Activated CD8-positive, alpha-beta memory T cell treated with anti-CD3 and anti-CD28 coated beads, Interleukin-2, amount 50 U/mL, for 1 hour (primary cell): ENCODE data around the gene XG.

Experiments used
- DNase-seq: peaks from one replicate; pipeline ENCODE4 v3.0.0-alpha.2; 2020; ENCODE audit errors: extremely low read depth

XG gene

GRCh38 chrX:2819345-2820135 lies 67.7 kb downstream of the XG start:
- no peak for DNase-seq

DNA sequence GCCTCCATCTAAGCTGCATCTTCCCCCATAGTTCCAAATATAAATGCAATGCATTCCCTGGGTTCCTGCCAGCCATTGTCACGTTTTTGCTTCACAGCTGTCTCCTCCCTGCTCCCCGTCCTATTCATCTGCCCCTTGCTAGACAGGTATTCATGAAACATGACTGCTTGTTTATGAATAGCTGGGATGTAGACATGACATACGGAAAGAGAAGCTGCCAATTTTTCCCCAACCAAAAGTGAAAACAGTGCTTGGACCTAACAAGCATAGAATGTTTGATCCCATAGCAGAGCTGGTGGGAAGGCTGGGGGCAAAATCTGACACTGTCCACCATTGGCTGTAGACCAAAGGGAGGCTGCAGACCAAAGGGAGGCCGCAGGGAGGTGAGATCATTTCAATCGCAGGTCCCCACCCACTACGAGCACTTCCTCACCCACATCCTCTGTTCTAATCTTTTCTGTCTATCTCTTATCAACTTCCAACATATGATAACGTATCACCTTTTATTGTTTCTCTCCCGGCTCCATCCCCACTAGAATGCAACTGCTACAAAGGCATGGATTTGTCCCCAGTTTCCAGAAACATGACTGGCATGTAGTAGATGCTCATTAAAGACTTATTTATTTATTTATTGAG lies 68.4 kb downstream of the XG start:
- no peak for DNase-seq

DNA sequence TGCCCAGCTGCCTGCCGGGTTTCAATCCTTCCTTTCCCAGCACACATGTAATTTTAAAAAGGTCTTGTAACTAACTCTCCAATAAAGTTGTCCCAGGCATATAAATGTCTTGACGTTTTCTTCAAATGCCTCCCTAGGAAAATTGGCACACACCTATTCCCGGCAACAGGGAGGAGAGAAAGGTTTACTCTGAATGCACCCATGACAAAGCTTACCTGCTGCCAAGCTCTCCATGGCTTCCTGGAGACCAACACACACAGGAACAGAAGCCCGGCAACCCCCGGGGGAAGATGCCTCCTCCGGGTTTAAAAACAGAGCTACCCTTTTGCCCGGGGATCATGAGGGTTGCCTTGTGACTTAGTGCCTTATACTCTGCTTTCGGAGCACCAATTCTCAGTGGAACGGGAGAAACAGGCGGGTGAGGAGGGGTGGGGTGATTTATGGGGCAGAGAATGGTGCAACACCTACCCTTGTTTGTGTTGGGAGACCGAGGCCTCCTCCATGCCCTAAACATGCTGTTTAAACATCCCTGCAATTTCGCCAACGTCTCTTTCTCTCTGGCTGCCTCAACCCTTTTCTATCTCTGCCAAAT lies 72.1 kb downstream of the XG start:
- DNase-seq, result no peak

DNA sequence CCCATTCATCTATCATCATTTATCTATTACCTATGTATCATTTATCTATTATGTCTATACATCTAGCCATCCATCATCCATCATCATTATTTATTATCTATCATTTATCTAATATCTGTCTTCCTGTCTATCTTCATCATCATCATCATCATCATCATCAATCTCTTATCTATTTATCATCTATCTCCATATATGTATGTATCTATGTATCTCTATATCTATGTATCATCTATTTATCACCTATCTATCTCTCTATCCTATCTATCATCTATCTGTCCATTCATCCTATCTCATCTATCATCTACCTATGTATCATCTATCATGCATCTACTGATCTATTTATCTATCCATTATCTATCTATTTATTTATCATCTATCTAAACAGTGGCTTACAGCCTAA lies 73.0 kb downstream of the XG start:
- DNase-seq, result no peak

DNA sequence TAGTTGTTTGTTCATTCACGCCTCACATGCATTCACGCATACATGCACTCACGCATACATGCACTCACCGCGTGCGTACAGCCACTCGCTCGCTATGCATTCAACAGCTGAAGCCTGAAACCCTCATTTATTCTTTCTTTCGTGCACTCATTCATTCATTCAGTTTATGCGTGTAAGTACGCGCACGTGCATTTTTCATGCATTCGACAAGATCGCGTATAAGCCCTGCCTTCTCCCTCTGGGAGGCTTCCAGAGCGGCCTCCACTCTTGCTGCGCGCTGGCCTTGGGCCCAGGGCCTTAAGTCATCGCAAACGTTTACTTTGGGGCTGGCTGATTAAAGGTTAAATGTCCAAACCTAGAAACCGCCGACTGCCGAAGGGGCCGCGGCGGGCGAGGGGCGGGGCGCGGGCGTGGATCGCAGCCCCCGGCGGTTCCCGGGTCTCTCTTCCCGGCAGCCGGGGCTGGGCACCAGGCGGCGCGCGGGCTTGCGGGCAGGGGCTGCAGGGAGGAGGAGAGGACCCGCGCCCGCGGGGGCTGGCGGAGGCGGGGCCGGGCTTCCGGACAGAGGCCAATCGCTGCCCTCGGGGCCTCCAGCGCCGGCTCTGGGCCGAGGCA lies 76.6 kb downstream of the XG start, which contains the start of gene GYG2:
TSS of gene GYG2 (plus strand) at position 587 of the 615 bp plus-strand sequence. CDS start 1,259 bp downstream, outside the sequence.
- DNase-seq, result no peak

DNA sequence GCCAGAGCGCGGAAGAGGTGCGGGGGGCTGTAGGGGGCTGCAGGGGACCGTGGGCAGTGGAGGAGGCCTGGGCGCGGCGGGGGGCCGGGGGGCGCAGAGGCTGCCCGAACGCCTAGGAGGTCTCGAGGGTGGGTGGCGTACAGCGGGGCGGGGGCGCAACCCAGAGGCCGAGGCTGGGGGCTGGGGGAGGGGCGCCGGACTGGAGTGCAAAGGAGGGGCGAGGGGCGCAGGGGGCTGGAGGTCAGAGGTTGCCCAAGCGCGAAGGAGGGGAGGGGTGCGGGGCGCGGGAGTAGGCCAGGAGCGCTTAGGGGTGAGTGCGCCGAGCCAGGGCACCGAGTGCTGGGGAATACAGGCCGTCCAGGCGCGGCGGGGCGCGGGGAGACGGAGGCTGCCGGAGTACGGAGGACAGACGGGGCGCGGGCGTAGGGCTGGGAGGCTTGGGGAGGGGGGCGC lies 77.1 kb downstream of the XG start:
- DNase-seq, result no peak

DNA sequence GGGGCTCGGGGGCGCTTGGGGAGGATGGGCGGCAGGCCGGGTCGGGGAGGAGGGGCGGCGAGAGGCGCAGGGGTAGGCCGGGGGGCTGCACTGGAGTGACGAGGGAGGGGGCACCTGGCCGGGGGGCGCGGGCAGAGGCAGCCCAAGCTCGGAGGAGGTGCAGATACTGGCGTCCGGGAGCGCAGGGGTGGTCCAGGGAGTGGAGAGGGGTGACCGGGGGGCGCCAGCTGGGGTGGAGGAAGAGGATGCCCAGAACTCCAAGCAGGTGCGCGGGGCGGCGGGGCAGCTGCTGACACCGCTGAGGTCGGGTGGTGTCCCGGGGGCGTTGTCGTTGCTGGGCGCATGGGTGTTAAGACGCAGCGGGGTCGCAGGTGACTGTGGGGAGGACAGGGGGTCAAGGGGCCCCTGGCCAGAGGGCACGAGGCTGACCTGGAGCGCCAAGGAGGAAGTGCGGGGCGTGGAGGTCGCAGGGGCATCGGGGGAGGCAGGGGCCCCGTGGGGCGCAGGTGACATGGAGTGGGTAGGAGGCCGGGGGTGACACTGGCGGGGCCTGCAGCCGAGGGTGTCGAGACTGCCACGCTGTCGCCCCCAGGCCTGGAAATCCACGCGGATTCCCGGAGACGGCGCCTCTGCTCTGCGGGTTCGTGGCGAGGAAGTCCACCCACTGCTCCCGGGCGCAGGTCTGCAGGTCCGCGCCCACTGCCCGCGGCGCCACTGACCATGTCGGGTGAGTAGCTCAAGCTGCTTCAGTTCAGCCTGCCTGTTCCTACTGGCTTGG lies 77.8 kb downstream of the XG start:
- no peak for DNase-seq

GRCh38 chrX:2831471-2832228 lies 79.8 kb downstream of the XG start:
- DNase-seq, result no peak

GRCh38 chrX:2837961-2838360 lies 86.1 kb downstream of the XG start:
- no peak for DNase-seq

GRCh38 chrX:2840961-2841360 lies 89.1 kb downstream of the XG start:
- DNase-seq, result no peak

DNA sequence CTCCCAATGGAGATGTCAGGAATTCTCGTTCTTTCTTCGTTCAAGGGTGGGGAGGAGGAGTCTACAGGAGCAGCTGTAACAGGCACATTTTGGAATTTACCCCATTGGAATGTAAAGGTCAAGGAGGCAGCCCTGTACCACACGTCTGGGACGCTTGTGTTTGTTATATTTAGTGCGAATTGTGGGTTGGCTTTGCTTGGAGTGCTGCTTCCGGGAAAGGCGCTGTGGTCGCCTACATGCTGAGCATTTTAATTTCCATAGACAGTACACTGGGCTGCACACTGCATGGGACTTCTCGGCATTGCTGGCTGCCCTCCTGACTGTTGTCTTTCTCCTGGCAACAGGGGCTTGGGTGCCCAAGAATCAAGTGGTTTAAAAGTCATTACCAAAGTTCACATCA lies 89.7 kb downstream of the XG start:
- no peak for DNase-seq

GRCh38 chrX:2846992-2847391 lies 95.2 kb downstream of the XG start:
- no peak for DNase-seq

GRCh38 chrX:2848871-2849301 lies 97.0 kb downstream of the XG start:
- DNase-seq, result no peak

DNA sequence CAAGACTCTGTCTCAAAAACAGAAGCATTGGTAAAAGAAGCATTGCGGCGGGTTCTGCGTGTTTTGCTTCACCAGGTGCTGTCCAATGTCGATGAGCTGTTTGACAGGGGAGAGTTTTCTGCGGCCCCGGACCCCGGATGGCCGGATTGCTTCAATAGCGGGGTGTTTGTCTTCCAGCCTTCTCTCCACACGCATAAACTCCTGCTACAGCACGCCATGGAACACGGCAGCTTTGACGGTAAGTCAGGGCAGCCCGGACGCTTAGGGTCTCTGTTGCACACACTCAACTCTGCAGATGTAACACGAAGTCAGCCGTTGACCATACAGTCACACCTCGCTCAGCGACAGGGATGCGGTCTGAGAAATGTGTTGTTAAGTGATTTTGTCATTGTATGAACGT lies 103.1 kb downstream of the XG start:
- no peak for DNase-seq

- no peak for DNase-seq
Measured at GRCh38 chrX:2855761-2856160, 103.9 kb downstream of the XG start.

DNA sequence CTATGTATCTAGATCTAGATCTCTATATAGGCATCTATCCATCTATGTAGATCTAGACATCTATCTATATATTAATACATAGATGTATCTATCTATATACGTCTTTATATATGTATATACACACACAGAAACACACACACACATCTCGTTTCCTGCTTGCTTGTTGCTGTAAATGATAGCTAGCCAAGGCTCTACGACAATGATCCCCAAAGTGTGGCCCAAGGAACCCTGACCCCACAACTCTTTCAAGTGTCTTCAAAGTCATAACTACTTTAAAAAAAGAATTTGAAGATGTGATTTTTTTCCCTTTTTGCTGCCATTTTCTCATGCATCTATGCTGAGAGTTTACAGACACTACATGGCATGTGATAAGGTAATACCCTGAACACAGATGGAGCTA lies 105.7 kb downstream of the XG start:
- DNase-seq, result no peak

- no peak for DNase-seq
Measured at GRCh38 chrX:2859197-2859797, 107.5 kb downstream of the XG start.

- no peak for DNase-seq
Measured at GRCh38 chrX:2862404-2862803, 110.6 kb downstream of the XG start.

- DNase-seq, result no peak
Measured at GRCh38 chrX:2863646-2864045, 111.8 kb downstream of the XG start.
